Fibroblast of lung (primary cell): ENCODE measurements around the gene ARVCF.

Source experiments
- CTCF ChIP-seq, 2 donors: IDR thresholded peaks in 1 of 2; conservative IDR thresholded peaks in 1 of 2; 1 replicate in 1 of 2; 2 replicates in 1 of 2; pipeline ENCODE4 v1.5.1; 2011 to 2012; ENCODE audit warnings: low read length in 2 of 2, control low read depth in 1 of 2, inconsistent platforms in 1 of 2, low read depth in 1 of 2, mild to moderate bottlenecking in 1 of 2
- EZH2 ChIP-seq: IDR thresholded peaks from 2 replicates; pipeline ENCODE4 v1.5.1; 2012; ENCODE audit warnings: low read length, control low read depth, mild to moderate bottlenecking; ENCODE audit errors: missing control alignments

DNA sequence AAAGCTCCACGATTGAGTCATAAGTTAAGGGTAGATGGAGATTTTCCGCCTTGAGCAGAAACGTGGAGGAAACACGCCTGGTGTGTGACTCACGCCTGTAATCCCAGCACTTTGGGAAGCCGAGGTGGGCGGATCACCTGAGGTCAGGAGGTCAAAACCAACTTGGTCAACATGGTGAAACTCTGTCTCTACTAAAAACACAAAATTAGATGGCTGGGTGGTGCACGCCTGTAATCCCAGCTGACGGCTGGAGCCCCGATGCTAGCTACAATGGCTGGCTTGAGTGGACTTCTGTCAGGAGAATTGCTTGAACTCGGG lies 46.1 kb upstream of the ARVCF start:
- no peak for TF ChIP-seq EZH2
- TF ChIP-seq CTCF (conservative IDR thresholded peaks at IDR 0.05 in 1 of 2, IDR thresholded peaks at IDR 0.05 in 1 of 2; ENCODE audit: low read depth in 1 of 2, low read length in 2 of 2): no peak
